ENCODE measurements around the gene ZNF335.
"Not testable (repeated sequence)": the region's sequence is repeated elsewhere in the genome, so short reads cannot be mapped to it uniquely, and the experiment has no call there.

The ZNF335 gene

DNA sequence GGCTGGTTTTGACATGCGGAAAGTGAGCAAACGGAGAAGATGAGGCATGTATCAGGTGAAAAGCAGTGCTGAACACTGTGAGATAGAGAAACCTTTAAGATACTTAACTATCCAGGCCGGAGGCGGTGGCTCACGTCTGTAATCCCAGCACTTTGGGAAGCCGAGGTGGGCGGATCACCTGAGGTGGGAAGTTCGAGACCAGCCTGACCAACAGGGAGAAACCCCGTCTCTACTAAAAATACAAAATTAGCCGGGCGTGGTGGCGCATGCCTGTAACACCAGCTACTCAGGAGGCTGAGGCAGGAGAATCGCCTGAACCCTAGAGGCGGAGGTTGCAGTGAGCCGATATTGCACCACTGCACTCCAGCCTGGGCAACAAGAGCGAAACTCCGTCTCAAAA is 40.3 kb downstream of the ZNF335 start:
- DNase-seq, result not testable (repeated sequence)

DNA sequence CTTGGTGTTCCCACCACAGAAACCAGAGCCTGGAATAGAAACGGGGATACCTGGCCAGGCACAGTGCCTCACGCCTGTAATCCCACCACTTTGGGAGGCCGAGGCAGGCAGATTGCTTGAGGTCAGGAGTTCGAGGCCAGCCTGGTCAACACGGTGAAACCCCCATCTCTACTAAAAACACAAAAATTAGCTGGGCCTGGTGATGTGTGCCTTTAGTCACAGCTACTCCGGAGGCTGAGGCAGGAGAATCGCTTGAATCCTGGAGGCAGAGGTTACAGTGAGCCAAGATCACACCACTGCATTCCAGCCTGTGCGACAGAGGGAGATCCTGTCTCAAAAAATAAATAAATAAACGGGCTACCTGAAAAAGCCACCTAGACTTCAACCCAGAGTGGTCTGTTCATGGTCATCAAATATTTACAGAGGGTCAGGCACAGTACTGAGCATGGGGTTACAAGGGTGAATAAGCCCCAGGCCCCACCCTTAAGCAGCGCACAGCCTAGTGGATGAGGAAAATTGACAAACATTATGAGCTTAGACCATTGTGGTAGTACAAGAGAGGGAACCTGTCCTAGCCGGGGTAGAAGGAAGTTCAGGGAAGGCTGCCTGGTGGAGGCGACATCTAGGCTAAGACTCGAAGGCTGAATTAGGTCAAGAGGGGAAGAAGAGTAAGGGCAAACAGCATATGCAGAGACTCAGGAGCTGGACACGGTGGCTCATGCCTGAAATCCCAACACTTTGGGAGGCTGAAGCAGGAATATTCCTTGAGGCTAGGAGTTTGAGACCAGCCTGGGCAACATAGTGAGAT is 44.7 kb downstream of the ZNF335 start:
- DNase-seq, result no peak

DNA sequence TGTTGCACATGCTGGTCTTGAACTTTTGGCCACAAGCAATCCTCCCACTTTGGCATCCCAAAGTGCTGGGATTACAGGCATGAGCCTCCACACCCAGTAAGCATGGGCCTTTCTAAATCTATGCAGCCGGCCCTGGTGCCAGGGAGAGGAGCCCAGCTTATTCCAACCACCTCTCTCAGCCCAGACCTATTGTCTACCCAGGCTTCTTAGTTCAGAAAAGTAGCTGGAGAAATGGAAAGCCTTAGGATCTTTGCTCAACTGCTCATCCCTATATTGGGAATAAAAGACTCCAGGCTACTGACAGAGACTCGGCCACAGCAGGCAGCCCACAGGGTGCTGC is 45.3 kb downstream of the ZNF335 start:
- DNase-seq, result no peak

DNA sequence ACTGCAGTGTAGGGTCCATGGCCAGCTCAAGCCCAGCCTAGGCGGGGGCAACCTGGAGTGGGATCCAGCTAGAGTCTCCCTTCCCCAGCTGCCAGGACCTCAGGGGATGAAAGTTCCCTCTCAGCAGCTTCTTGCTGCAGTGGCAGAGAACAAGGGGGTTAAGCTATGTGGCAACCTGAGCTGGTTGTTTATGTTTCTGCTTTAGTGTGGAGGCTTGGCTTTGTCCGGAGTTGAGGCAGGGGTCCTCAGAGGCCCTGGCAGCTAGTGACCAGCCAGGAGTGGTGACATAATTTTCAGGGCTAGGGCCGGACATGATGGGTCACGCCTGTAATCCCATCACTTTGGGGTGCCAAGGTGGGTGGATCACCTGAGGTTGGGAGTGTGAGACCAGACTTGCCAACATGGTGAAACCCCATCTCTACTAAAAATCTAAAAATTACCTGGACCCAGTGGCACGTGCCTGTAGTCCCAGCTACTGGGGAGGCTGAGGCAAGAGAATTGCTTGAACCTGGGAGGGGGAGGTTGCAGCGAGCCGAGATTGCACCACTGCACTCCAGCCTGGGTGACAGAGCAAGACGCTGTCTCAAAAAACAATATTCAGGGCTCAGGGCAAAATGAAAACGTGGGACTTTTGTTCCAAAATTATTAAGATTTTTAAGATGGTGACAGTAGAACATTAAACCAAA is 46.0 kb downstream of the ZNF335 start:
- DNase-seq, result no peak

DNA sequence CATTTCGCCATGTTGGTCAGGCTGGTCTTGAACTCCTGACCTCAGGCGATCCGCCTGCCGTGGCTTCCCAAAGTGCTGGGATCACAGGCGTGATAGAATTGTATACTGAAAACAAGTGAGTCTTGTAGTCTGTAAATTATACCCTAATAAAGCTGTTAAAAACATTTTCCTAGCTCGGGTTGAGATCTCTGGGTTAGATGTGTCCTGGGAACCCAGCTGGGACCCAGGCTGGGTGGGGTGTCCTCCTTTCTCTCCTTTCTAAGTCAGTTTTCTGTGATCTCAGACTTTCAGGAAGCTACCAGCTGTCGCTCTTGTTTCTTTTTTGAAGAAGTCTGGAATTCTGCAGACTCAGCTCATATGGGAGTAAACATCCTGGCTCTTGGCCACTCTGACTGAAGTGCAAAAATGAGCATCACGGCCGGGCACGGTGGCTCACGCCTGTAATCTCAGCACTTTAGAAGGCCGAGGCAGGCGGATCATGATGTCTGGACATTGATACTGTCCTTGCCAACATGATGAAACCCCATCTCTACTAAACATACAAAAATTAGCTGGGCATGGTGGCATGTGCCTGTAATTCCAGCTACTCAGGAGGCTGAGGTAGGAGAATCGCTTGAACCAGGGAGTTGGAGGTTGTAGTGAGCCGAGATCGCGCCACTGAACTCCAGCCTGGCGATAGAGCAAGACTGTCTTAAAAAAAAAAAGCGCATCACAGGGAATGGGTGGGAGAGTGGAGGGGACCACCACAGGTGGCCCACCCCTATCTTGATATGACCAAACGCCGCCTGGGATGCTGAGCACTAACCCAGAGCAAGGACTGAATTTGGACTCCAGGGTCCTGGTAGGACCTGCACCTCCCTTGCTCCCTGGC is 47.4 kb downstream of the ZNF335 start:
- DNase-seq, result no peak

DNA sequence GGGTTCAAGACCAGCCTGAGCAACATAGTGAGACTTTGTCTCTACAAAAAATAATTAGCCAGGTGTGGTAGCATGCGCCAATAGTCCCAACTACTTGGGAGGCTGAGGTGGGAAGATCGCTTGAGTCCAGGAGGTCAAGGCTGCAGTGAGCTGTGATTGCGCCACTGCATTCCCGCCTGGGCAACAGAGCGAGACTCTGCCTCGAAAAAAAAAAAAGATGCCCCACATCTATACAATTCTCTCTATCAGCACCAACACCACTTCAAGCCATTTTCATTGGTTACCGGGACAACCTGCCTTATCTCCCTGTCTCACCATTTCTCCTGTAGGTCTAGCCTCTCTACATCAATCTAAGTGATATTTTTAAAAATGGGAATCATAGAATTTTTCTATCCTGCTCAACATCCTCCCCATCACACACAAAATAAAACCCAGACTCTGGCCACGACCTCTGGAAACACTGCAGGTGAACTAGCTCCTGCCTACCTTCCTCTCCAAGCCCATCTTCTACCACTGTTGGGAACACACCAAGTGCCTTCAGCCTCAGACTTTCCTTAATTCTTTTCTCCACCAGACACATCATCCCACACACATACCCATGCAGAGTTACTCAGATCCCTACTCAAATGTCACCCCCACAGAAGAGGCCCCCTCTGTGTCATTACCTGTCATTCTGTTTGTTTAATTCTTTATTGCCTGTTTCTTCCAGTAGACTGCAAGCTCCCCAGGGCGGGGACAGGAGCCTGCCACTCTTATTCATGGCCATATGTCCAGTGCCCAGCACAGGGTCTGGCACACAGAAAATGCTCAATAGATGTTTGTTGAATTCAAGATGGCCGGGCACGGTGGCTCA is 50.4 kb downstream of the ZNF335 start:
- no peak for DNase-seq

DNA sequence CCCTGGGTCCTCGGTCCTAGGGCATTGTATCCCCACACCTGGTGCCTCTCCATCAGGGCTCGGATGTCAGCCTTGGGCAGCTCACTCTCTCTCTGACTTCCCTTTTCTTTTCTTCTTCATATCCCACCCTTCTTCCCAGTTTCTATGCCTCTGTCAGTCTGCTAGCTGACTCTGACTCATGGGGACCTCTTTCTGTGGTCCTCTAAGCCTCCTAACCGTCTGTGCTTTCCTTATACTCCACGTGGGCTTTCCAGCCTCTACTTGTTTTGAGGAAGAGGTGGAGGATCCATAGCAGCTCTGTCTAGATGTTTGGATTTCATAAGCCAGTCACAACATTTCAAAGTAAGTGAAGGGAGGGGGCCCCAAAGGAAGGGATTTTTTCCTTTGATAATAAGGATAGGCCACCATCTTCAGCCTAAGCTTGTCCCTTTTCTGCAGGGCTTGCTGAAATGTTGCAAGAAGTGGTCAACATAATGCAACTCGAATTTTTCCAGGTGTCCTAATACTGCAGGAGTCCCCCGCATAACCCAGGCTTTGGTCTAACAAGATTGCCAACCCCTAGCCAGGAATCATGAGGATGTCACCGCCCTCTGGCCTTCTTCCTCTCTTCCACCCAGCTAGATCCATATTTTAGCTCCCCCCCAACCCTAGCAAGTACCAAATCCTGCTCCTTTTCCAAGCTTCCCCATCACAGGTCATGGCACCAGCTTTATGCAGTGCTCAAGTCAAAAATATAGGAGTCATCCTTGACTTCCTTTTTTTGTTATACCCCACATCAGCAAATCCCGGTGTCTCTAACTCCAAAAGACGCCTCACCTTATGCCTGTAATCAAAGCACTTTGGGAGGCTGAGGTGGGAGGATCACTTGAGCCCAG is 51.3 kb downstream of the ZNF335 start:
- no peak for DNase-seq

DNA sequence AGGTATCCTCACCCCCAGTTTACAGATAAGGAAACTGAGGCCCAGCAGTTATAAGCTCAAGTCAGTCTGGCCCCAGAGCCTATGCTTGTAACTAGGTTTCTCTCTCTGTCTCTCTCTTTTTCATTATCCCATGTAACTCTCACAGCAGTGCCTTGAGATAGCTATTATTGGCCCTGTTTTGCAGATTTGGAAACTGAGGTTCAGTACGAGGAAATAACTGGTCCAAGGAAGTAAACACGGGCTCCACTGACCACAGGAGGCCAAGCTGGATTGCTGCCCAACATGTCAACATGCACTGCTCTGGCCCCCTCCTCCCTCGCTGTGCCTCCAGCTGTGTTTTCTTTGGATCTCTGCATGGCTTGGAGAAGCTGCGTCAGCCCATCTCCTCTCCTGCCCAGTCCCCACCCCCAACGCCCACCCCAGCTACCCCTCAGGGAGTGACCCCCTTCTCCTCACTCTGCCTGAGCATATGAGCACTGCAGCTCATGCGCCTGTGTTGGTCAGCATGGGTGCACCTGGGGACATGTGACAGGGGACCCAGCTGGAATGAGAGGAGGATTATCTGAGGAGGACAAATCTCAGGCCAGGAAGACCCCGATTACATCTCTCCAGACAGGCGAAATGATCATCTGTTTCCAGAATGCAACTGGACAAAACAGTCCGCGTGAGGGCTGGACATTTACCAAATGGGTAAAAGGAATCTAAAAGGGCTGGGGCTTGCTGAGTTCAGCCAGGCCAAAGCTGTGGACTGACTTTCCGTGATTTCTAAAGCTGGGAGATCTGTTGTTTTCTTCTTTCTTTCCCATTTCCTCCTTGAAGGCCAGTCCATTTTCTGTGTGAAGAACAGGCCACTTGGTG is 52.2 kb downstream of the ZNF335 start:
- no peak for DNase-seq

DNA sequence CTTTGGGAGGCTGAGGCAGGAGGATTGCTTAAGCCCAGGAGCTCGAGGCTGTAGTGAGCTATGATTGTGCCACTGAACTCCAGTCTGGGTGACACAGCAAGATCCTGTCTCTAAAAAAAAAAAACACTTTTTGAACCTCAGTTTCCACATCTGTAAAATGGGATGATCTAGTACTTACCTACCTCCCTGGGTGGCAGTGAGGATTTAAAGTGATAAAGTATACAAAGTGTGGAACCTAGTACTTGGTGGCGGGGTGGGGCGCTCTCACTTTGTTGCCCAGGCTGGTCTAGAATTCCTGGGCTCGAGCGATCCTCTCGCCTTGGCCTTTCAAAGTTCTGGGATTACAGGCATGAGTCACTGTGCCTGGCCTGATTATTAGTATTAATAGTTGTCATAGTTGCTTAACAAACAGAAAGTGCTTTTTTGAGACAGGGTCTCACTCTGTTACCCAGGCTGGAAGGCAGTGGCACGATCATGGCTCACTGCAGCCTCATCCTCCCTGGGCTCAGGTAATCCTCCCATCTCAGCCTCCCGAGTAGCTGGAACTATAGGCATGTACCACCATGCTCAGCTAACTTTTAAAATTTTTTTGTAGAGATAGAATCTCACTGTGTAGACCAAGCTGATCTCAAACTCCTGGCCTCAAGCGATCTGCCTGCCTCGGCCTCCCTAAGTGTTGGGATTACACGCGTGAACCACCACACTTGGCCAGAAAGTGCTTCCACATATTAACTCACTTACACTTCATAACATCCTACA is 53.0 kb downstream of the ZNF335 start:
- DNase-seq, result no peak

DNA sequence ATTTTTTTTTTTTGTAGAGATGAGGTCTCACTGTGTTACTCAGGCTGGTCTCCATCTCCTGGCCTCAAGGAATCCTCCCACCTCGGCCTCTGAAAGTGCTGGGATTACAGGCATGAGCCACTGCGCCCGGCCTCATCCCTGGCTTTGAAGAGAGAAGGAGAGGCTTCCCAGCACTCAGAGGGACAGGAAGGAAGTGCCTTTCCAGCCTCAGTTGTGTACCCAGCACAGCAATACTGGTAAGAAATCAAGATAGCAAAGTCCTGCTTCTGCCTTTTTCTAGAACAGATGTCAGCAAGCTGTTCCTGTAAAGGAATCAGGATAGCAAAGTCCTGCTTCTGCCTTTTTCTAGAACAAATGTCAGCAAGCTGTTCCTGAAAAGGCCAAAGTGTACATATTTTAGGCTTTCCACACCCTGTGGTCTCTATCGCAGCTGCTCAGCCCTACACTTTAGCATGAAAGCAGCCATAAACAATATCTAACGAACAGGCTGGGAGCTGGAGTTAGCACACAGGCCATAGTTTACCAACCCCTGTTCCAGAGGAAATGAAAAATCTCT is 53.7 kb downstream of the ZNF335 start:
- no peak for DNase-seq

DNA sequence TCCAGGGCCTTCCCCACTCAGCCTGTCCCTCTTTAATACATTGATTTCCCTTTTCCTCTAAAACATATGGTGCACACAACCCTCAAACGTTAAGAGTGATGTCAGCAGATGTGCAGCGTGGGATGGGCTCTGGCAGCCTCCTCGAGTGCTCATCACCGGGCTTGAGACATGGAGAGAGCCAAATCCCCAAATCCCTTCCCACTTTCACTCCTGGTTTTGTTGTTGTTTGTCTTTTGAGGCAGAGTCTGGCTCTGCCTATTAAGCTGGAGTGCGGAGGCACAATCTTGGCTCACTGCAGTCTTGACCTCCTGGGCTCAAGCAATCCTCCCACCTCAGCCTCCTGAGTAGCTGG is 54.2 kb downstream of the ZNF335 start:
- DNase-seq, result no peak

DNA sequence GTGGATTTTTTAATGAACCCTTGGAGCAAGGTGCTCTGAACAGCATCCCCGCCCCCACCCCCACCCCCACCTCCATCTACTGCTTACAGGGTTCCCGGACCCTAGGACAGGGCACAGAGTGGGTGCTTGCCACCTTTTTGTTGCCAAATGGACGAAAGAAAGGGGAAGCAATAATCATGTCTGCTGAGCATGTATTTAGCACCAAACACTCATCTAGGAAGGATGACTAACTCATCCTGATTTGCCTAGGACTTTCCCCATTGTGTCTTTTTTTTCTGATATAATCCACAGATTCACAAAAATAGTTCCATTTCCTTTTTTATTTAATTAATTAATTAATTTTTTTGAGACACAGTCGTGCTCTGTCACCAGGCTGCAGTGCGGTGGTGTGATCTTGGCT is 58.9 kb downstream of the ZNF335 start:
- DNase-seq, result no peak

DNA sequence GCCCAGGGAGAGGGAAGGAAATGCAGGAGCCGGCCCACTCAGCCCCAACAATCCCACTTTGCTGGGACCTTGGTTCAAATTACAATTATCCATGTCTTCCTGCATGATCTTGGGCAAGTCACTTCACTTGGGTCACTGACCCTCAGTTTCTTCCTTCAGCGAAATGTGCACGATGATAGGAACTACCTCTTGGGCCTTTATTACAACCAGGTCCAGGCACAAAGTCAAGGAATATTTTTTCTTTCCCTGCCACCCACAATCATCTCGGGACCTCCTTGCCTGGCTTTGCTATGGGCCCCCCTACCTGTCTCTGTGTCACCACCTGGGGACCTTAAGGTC is 59.7 kb downstream of the ZNF335 start:
- DNase-seq, result no peak

DNA sequence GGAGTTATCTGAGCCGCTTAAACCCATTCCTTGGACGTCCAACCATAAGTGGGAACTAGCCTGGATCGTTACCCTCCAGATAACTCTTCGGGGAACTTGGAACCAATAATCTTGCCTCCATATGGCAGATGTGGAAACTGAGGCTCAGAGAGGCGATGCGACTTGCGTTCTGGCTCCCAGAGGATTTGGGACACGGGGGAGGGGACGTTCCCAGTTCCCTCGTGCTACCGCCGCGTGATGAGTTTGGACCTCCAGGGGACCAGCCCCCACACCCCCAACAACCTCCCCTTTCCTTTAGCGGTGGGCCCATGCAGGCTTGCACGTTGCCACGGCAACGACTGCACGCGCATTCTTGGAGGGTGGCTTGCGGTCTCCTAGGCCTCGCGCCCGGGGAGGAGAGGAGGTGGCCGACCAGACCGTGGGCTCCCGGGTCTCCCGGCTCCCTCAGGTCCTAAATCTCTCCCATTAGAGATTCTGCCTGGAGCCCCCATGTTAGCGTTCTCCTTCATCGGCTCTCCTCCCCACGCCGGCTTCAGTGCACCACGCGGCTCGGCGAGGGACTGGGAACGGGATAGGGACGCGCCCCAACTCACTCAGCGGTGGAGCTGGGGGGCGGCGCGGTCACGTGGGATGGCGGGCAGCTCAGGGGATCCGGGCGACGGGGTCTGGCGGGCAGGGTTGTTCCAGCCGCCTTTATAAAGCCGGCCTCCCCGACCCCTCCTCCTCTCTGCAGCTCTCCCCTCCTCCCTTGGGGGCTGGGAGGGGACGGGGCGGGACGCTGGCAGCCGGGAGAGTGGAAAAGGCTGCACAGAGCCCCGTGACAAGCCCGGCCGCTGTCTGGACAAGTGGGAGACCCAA is 60.3 kb downstream of the ZNF335 start, which contains the start of gene PLTP:
TSS of gene PLTP (minus strand) at position 670 of the 858 bp plus-strand sequence. CDS start 703 bp downstream, outside the sequence.
- DNase-seq, result peak; percentile 13

DNA sequence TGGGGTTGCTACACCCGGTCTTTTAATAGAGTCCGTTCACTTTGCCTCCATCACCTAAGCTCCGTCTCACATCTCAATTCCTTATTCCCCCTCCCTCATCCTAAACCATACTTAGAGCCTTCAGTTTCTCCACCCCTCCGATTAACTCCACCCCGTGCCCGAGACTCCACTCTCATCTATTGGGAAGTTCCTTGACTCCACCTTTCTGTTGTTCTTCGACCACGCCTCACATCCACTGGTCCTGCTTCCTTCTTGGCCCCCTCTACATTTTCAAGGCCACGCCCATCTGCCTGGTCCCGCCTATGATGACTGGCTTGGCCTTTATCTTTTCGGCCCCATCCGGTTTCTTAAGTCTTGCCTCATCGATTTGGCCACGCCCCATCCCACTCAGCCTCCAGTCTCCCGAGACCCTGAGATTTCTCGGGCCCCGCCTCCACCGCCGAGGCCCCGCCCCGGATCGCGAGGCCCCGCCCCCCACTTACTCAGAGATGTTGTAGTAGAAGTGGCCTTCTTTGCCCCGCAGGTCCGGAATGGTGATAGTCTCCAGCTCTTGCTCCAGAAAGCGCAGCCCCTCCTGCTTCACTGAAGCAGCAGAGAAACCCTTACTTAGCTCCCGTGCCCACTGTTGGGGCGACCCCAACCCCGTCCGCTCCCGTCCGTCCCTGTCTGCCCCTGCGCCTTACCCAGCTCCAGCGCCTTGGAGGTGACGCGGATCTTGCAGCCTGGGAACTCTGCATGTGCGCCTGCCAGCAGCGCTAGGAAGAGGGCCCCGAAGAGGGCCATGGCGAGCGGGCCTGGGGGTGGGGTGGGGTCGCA is 61.1 kb downstream of the ZNF335 start:
- DNase-seq, result peak; percentile 85

DNA sequence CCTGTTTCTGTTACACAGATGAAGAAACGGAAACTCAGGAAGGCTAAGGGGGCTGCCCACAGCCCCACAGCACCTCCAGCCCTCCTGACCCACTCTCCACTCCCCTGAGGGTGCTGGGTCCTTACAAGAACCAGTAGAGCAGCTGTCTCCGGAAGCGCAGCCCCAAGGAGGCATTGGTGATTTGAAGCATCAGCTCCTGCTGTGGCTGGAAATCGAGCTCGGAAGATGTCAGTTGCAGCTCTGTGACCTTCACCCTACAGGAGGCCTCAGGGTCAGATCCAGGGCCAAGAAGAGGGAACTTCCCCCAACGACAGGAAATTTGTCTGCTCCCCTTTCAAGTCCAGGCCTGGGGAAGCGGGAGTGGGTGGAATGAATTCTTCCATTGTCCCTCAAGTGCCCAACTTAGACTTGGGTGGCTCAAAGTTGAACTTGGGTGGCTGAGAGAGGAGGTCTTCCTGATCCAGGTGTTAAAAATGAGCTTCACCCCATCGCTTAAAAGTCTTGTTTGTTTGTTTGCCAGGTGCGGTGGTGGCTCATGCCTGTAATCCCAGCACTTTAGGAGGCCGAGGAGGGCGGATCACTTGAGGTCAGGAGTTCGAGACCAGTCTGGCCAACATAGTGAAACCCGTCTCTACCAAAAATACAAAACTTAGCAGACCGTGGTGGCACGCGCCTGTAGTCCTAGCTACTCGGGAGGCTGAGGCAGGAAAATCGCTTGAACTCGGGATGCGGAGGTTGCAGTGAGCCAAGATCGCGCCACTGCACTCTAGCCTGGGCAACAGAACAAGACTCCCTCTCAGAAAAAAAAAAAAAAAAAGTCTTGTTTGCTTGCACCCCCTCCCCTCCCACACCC is 62.0 kb downstream of the ZNF335 start:
- DNase-seq, result no peak
